KOPT-K1 (cell line): ENCODE results near the gene AOAH.
"Not testable (repeated sequence)": the region's sequence is repeated elsewhere in the genome, so short reads cannot be mapped to it uniquely, and the experiment has no call there.

Experiments used
- H3K27ac ChIP-seq: fragments of 200-600 bp; sonication (generic); 2 replicates; pipeline ENCODE4 v1.5.1; 2016; ENCODE audit warnings: antibody characterized with exemption, mild to moderate bottlenecking, low read depth, low read length; ENCODE audit not compliant: poor library complexity, severe bottlenecking
- H3K36me3 ChIP-seq: fragments of 200-600 bp; sonication (generic); 2 replicates; pipeline ENCODE4 v1.5.1; 2017; ENCODE audit warnings: antibody characterized with exemption, mild to moderate bottlenecking, low read length, moderate library complexity; ENCODE audit not compliant: insufficient read depth
- H3K9me3 ChIP-seq: fragments of 200-600 bp; sonication (generic); 2 replicates; pipeline ENCODE4 v1.5.1; 2017; ENCODE audit warnings: antibody characterized with exemption, low read length, mild to moderate bottlenecking; ENCODE audit not compliant: insufficient read depth, poor library complexity, severe bottlenecking

Gene AOAH

DNA sequence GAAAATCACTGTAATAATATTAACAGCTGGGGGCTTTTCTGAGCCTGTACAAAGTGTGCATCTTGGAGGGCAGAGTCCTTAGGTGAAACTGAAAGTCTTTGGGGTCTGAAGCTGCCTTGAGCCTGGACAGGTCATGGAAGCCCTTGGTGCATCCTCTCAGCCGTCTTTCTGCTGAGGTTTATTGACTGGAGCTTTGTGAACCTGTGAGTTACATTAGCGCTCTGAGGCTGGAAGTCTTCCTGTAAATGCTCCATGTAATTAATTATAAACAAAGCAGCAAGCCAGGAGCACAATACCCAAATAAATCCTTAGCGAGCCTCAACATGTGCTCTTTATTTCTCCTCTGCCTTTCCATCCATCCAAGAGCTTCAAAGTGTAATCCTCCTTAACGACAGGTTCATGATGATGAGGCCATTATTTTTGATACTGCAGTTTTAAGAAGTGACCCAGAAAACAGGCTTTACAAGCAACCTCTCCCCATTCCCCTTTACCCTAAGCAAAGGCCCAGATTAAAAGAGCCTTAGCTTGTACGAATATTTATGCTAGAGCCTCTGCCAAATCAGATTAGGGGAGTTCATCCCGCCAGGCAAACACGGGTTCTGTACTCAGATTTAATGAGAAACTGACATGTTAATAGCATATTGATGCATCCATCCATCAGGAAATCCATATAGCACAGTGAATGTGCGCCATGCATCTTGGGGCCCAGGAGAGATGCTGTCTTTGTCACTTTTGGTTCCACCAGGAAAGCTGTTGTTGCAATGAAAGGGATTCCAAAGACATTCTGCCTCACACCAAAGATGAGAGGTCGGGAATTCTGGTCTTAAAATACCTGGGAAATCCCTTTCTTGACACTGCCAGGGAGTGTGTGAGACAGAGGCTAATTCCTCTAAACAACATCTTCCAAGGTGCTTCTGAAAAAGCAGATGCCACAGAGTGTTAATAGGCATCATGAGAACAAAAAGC is 216.5 kb downstream of the AOAH start:
- H3K9me3 ChIP-seq: peaks cover 9% of the 10 kb centered on the region
- H3K27ac ChIP-seq: no peak overlapping the region
- H3K36me3 ChIP-seq: no peaks in the 10 kb centered on the region

DNA sequence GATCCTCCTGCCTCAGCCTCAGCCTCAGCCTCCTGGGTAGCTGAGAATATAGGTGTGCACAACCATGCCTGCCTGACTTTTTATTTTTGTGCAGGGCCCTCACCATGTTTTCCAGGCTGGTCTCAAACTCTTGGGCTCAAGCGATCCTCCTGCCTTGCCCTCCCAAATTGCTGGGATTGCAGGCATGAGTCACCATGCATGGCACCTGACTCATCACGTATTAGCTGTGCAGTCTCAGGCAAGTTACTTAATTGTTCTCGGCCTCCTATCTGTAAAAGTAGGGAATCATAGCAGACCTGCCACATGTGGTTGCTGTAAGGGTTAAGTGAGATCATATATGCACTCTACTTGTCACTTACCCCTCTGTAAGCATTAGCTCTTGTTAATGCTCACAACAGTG is 217.5 kb downstream of the AOAH start:
- H3K27ac ChIP-seq: no peak overlapping the region
- peaks cover 9% of the 10 kb centered on the region for H3K9me3 ChIP-seq
- H3K36me3 ChIP-seq: no peaks in the 10 kb centered on the region

DNA sequence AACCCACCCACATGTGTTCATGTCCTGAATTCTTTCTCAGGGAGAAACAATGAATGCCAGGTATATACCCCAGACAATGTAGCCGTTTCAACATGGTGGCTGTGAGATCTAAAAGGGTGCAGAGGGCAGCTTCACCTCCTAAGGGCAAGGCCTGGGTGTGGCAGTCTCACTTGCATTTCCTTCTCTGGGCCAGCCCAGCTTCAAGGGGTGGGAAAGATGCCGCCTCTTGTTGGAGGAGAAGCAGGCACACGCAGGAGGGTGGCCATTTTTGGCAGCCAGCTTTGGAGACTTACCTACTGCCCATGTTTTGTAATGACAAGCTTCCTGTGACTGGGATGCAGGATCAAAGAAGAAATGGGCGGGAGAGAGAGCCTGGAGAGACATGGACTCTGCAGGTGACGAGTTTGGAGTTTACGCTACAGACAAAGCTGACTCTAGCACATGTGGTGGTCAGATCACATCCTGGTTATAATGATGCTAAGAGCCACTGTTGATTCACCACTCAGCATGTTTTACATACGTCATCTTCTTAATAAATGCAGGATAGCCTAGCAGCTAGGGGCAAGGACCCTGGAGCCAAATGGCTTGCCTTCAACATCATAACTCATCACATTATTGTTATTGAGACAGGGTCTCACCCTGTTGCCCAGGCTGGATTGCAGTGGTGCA is 218.0 kb downstream of the AOAH start:
- H3K36me3 ChIP-seq: no peaks in the 10 kb centered on the region
- H3K27ac ChIP-seq: no peak overlapping the region
- H3K9me3 ChIP-seq: peaks cover 9% of the 10 kb centered on the region

GRCh38 chr7:36504617-36505016 is 219.7 kb downstream of the AOAH start:
- not testable (repeated sequence) for H3K36me3 ChIP-seq, H3K9me3 ChIP-seq, H3K27ac ChIP-seq

GRCh38 chr7:36504216-36504615 is 220.1 kb downstream of the AOAH start:
- H3K9me3 ChIP-seq, H3K36me3 ChIP-seq, H3K27ac ChIP-seq: not testable (repeated sequence)

DNA sequence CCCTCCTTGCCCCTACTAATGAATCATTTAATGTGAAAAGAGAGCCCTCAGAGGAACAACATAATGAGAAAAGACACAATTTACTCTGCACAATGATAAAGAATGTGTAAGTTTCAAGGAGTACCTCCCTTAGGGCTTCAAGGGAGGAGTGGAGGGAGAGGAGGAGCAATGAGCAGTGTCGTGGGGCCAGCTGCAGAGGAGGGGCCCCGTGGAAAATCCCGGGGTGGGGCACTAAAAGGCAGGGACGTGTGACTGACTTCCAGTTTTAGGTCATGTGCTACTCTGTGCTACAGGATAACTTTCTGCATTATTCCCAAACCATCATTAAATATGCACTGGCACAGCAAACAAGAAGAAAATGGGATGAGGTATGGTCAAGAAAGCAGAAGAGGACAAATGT is 226.5 kb downstream of the AOAH start:
- Histone ChIP-seq H3K36me3 (no peaks in the 10 kb centered on the region), H3K9me3 (no peaks in the 10 kb centered on the region), H3K27ac (no peak overlapping the region)

DNA sequence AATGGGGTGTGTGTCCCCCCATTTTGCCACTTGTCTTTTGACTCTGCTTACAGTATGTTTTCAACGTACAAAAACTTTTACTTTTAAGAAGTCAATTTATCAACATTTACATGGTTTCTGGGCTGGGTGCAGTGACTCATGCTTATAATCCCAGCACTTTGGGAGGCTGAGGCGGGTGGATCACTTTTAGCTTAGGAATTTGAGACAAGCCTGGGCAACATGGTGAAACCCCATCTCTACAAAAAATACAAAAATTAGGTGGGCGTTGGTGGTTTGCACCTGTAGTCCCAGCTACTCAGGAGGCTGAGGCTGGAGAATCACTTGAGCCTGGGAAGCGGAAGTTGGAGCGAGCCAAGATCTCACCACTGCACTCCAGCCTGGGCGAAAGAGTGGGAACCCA is 227.1 kb downstream of the AOAH start:
- H3K36me3 ChIP-seq, H3K9me3 ChIP-seq, H3K27ac ChIP-seq: not testable (repeated sequence)

GRCh38 chr7:36496576-36496975 is 227.7 kb downstream of the AOAH start:
- no peaks in the 10 kb centered on the region for H3K9me3 ChIP-seq
- no peaks in the 10 kb centered on the region for H3K36me3 ChIP-seq
- no peak overlapping the region for H3K27ac ChIP-seq

DNA sequence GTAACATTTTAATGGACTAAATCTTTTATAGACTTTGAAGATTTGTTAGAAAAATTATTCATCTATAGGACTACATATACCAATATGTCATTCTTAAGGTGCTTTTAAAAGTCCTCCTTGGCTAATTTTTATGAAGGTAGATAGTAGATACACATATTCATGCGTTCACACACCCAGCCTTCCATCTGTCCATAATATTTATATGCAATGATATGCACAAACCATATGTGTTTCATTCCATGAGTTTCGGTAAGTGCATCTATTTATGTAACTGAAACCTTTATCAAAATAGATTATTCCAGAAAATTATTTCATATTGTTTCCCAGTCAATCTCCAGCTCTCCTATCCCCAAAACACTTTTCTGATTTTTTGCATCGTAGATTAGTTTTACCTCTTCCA is 233.0 kb downstream of the AOAH start:
- Histone ChIP-seq H3K9me3 (no peaks in the 10 kb centered on the region), H3K27ac (no peak overlapping the region), H3K36me3 (no peaks in the 10 kb centered on the region)

GRCh38 chr7:36490419-36490830 is 233.9 kb downstream of the AOAH start:
- H3K36me3 ChIP-seq: no peaks in the 10 kb centered on the region
- H3K9me3 ChIP-seq: no peaks in the 10 kb centered on the region
- no peak overlapping the region for H3K27ac ChIP-seq

- not testable (repeated sequence) for H3K9me3 ChIP-seq, H3K27ac ChIP-seq, H3K36me3 ChIP-seq
Measured at GRCh38 chr7:36488672-36489071, 235.6 kb downstream of the AOAH start.

GRCh38 chr7:36487756-36488336 is 236.4 kb downstream of the AOAH start:
- no peak overlapping the region for H3K27ac ChIP-seq
- H3K36me3 ChIP-seq: no peaks in the 10 kb centered on the region
- H3K9me3 ChIP-seq: no peaks in the 10 kb centered on the region

DNA sequence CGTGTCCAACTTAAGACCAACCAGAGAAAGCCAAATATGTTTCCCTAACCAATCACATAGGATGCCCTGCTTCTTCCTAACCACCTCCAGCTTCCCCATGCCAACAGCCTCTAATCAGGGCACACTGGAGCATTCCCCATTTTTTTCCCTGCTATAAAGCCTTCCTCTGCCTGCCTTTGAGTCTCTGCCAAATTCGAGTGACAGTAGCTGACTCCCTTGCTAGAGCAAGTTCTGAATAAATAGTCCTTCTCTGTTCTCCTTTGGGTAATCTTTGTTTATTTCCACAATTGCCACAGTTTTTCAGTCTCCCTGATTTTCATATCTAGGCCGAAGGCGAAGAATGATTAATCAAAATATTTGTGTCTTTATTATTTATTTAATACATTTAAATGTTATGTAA is 238.0 kb downstream of the AOAH start:
- Histone ChIP-seq H3K27ac (no peak overlapping the region), H3K36me3 (no peaks in the 10 kb centered on the region), H3K9me3 (no peaks in the 10 kb centered on the region)

DNA sequence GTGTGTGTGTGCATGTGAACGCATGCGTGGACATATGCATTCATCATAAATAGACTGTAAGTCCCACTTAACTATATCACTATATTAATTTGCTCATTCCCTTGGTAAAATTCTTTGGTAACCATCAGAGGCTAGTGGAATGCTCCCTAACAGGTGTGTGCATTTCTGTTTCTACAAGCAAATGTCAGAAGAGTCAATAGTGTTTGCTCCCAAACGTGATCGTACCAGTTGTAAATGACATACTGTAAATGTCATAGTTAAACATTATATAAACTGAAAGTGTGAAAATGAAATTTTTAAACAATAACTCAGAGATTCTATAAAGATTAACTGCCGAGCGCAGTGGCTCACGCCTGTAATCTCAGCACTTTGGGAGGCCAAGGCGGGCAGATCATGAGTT is 240.0 kb downstream of the AOAH start:
- Histone ChIP-seq H3K9me3 (peaks cover 3% of the 10 kb centered on the region), H3K27ac (no peak overlapping the region), H3K36me3 (no peaks in the 10 kb centered on the region)

DNA sequence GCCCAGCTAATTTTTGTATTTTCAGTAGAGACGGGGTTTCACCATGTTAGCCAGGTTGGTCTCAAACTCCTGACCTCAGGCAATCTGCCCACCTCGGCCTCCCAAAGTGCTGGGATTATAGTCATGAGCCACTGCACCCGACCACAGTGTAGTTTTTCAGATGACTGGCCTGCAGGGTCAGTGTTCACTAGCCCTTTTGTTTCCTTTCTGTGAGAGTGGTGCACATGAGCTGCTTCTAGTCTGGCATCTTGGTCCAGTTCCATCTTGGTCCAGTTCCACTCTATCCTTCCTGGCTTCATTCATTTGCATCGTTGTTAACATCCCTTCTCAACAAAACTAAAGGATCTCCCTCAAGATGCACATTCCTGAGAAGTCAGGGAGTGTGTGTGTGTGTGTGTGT is 240.4 kb downstream of the AOAH start:
- H3K27ac ChIP-seq: not testable (repeated sequence)

More for the DNA sequence above, 240.4 kb downstream of the AOAH start:
- H3K9me3 ChIP-seq, H3K36me3 ChIP-seq: not testable (repeated sequence)
